Measurements from ENCODE around the gene SIGLEC10. TPM values are rescaled to one million over a fixed set of nuclear protein-coding genes. Genes with fewer than 3 reads are reported as not detected.
"Not testable (repeated sequence)": the region's sequence is repeated elsewhere in the genome, so short reads cannot be mapped to it uniquely, and the experiment has no call there.

The SIGLEC10 gene
- total RNA-seq, 1 experiment from 2014 or later = not detected

DNA sequence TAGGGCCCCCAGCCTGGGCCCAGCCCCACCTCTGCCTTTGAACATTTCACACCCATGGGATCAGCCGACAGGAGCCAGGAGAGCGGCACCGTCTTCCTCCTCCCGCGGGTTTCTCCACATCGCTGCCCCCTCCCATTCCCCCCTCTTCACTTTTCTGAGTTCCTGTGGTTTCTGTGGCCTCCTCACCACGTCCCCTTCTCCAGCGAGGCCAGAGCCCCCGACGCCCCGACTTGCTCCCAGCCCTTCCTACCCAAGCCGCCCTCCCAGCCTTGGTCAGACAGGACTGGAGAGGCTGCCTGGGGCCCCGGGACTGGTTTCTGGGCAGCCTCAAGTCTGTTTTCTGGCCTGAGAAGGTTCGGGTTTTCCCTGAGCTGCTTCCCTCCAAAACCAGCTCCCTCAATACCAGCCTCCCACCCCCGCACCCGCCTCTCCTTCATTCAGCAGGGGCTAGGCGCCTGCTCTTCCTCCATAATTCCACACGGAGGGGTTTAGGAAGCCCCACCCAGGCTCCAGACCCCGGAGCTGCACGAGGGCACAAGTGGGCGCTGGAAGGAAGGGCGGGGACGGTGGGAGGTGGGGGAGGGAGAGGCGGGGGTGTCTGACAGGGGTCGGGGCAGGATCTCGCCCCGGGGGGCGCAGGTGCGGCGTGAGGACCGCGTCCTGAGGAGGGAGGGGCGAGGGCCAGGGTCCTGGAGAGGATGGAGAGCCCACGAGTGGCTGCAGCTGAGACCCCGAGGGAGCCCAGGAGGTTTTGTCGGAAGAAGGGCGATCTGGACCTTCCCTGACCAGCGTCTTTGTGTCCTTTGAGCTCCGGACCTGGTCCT lies 4.0 kb upstream of the SIGLEC10 start (continued):
- TF ChIP-seq TCF7L2 (IDR thresholded peaks at IDR 0.05; ENCODE audit: borderline replicate concordance, extremely low read depth, insufficient read depth, insufficient read length) (no peak), YY1 (IDR thresholded peaks at IDR 0.05; ENCODE audit: extremely low read depth, insufficient replicate concordance, low read depth, low read length) (no peak), CEBPB (IDR thresholded peaks at IDR 0.05; ENCODE audit: low read depth) (no peak), FOSL1 (IDR thresholded peaks at IDR 0.05; ENCODE audit: low read depth) (no peak), ZNF274 (IDR thresholded peaks at IDR 0.05; ENCODE audit: low read depth, low read length) (no peak)

DNA sequence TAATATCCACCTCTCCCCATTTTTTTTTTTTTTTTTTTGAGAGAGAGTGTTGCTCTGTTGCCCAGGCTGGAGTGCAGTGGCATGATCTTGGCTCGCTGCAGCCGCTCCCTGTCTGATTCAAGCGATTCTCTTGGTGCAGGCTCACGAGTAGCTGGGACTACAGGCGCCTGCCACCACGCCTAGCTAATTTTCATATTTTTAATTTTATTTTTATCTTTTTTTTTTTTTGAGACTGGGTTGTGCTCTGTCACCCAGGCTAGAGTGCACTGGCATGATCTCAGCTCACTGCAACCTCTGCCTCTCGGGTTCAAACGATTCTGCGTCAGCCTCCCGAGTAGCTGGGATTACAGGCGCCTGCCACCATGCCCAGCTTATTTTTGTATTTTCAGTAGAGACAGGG lies 3.1 kb upstream of the SIGLEC10 start:
- H3K9me2 ChIP-seq (ENCODE audit: insufficient read depth); H3K4me3 ChIP-seq (replicated peaks in 1 of 2; ENCODE audit: low read depth in 1 of 2, low read length in 2 of 2): not testable (repeated sequence)

DNA sequence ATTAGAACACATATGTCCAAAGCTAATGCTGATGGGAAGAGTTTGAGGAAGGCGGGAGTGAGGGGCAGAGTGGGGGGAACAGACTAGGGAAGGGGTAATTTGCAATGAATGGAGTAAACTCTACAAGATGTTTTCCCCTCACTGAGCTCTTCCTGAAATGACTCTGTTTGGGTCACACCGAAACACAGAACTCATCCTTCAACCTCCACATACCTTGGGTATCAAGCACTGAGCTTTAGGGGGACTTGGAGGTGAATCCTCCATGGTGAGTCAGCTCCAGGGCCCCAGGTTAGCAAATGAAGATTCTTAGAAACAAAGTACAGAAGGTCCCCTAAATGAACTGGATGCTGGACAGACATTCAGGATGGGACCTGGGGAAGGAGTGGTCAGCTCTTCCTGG lies 1.3 kb upstream of the SIGLEC10 start:
- Histone ChIP-seq H4K20me1 (ENCODE audit: insufficient read depth) (no peaks in the 10 kb centered on the region), H3K4me3 (replicated peaks in 1 of 2; ENCODE audit: low read depth in 1 of 2, low read length in 2 of 2) (no peak overlapping the region), H3K27me3 (ENCODE audit: insufficient read depth, low read length) (no peaks in the 10 kb centered on the region), H3K9ac (ENCODE audit: low read length) (no peak overlapping the region), H3K79me2 (ENCODE audit: insufficient read depth, low read length) (no peaks in the 10 kb centered on the region), H3K9me2 (ENCODE audit: insufficient read depth) (no peaks in the 10 kb centered on the region), H3K4me2 (ENCODE audit: low read length) (no peak overlapping the region), H2AFZ (ENCODE audit: low read depth, low read length, poor library complexity, severe bottlenecking) (no peak overlapping the region), H3K4me1 (ENCODE audit: control insufficient read depth in 1 of 2, insufficient read depth in 2 of 2, low read length in 2 of 2) (no peaks in the 10 kb centered on the region; a peak in 1 of 4 replicates), H3K9me3 (ENCODE audit: control insufficient read depth in 1 of 2, insufficient read depth in 1 of 2, low read depth in 1 of 2, low read length in 2 of 2) (no peaks in the 10 kb centered on the region), H3K36me3 (ENCODE audit: control insufficient read depth in 1 of 2, insufficient read depth in 2 of 2, low read length in 2 of 2) (no peaks in the 10 kb centered on the region), H3K27ac (ENCODE audit: low read depth, low read length) (no peak overlapping the region)
- no TSS peak for BruUV-seq (replicated peaks)
- RAD21 ChIA-PET (ENCODE audit: low non-redundant PET in 1 of 2, low total read pairs in 2 of 2, uncharacterized antibody in 2 of 2, unreplicated experiment in 2 of 2) = no interaction called here
- TF ChIP-seq SRF (IDR thresholded peaks at IDR 0.05; ENCODE audit: low read depth) (no peak), ZNF274 (IDR thresholded peaks at IDR 0.05; ENCODE audit: low read depth, low read length) (no peak)
- TF ChIP-seq, protein P1, sequence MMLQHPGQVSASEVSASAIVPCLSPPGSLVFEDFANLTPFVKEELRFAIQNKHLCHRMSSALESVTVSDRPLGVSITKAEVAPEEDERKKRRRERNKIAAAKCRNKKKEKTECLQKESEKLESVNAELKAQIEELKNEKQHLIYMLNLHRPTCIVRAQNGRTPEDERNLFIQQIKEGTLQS (IDR thresholded peaks at IDR 0.05) = no peak
- TF ChIP-seq, protein P2, sequence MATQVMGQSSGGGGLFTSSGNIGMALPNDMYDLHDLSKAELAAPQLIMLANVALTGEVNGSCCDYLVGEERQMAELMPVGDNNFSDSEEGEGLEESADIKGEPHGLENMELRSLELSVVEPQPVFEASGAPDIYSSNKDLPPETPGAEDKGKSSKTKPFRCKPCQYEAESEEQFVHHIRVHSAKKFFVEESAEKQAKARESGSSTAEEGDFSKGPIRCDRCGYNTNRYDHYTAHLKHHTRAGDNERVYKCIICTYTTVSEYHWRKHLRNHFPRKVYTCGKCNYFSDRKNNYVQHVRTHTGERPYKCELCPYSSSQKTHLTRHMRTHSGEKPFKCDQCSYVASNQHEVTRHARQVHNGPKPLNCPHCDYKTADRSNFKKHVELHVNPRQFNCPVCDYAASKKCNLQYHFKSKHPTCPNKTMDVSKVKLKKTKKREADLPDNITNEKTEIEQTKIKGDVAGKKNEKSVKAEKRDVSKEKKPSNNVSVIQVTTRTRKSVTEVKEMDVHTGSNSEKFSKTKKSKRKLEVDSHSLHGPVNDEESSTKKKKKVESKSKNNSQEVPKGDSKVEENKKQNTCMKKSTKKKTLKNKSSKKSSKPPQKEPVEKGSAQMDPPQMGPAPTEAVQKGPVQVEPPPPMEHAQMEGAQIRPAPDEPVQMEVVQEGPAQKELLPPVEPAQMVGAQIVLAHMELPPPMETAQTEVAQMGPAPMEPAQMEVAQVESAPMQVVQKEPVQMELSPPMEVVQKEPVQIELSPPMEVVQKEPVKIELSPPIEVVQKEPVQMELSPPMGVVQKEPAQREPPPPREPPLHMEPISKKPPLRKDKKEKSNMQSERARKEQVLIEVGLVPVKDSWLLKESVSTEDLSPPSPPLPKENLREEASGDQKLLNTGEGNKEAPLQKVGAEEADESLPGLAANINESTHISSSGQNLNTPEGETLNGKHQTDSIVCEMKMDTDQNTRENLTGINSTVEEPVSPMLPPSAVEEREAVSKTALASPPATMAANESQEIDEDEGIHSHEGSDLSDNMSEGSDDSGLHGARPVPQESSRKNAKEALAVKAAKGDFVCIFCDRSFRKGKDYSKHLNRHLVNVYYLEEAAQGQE (IDR thresholded peaks at IDR 0.05; ENCODE audit: low read depth) = no peak
- TF ChIP-seq, protein P3, sequence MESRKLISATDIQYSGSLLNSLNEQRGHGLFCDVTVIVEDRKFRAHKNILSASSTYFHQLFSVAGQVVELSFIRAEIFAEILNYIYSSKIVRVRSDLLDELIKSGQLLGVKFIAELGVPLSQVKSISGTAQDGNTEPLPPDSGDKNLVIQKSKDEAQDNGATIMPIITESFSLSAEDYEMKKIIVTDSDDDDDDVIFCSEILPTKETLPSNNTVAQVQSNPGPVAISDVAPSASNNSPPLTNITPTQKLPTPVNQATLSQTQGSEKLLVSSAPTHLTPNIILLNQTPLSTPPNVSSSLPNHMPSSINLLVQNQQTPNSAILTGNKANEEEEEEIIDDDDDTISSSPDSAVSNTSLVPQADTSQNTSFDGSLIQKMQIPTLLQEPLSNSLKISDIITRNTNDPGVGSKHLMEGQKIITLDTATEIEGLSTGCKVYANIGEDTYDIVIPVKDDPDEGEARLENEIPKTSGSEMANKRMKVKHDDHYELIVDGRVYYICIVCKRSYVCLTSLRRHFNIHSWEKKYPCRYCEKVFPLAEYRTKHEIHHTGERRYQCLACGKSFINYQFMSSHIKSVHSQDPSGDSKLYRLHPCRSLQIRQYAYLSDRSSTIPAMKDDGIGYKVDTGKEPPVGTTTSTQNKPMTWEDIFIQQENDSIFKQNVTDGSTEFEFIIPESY (IDR thresholded peaks at IDR 0.05; ENCODE audit: extremely low read depth, insufficient replicate concordance, low read length) = no peak
- POLR2A ChIA-PET = interaction anchor here (0.7 kb wide), 1 partner anchor 24 kb away, joined by 3 read pairs; no protein-coding TSS in a partner anchor
- CTCF ChIA-PET = interaction anchor here (0.7 to 1.7 kb wide), 2 partner anchors 18 to 243 kb away, joined by 3 to 5 read pairs; no protein-coding TSS in a partner anchor
- ATAC-seq (no peak), DNase-seq (ENCODE audit: low read depth, low spot score) (no peak)
- intact Hi-C loops (cut with micrococcal nuclease) = no loop called here

More for the DNA sequence above, 3.1 kb upstream of the SIGLEC10 start:
- H4K20me1 ChIP-seq (ENCODE audit: insufficient read depth); H3K4me1 ChIP-seq (ENCODE audit: control insufficient read depth in 1 of 2, insufficient read depth in 2 of 2, low read length in 2 of 2); RAD21 ChIA-PET (ENCODE audit: low non-redundant PET in 1 of 2, low total read pairs in 2 of 2, uncharacterized antibody in 2 of 2, unreplicated experiment in 2 of 2); H3K36me3 ChIP-seq (ENCODE audit: control insufficient read depth in 1 of 2, insufficient read depth in 2 of 2, low read length in 2 of 2); POLR2A ChIA-PET; H3K9me3 ChIP-seq (ENCODE audit: control insufficient read depth in 1 of 2, insufficient read depth in 1 of 2, low read depth in 1 of 2, low read length in 2 of 2); H3K9ac ChIP-seq (ENCODE audit: low read length); H3K27me3 ChIP-seq (ENCODE audit: insufficient read depth, low read length); DNase-seq (ENCODE audit: low read depth, low spot score); H2AFZ ChIP-seq (ENCODE audit: low read depth, low read length, poor library complexity, severe bottlenecking); H3K79me2 ChIP-seq (ENCODE audit: insufficient read depth, low read length); ATAC-seq; H3K27ac ChIP-seq (ENCODE audit: low read depth, low read length); BruUV-seq (replicated peaks); H3K4me2 ChIP-seq (ENCODE audit: low read length): not testable (repeated sequence)
- CTCF ChIA-PET = interaction anchor here (1.7 to 2.7 kb wide), 3 partner anchors 13 to 241 kb away, joined by 9 to 22 read pairs (median 16); no protein-coding TSS in a partner anchor
- intact Hi-C loops (cut with micrococcal nuclease) = loop anchor here (5.0 kb wide), 2 partner anchors 132 to 237 kb away; no protein-coding TSS in a partner anchor

All from HCT116 (cell line).